GM19035 (cell line): ENCODE measurements around the gene IGFBP2.

ENCODE experiments used
- ATAC-seq: cut with Tn5 transposase; IDR thresholded peaks from one replicate; pipeline ENCODE4 v1.9.1; 2021; ENCODE audit not compliant: unreplicated experiment

The IGFBP2 gene

GRCh38 chr2:216615298-216616082, 17.7 kb upstream of the IGFBP2 start:
- ATAC-seq = no peak

DNA sequence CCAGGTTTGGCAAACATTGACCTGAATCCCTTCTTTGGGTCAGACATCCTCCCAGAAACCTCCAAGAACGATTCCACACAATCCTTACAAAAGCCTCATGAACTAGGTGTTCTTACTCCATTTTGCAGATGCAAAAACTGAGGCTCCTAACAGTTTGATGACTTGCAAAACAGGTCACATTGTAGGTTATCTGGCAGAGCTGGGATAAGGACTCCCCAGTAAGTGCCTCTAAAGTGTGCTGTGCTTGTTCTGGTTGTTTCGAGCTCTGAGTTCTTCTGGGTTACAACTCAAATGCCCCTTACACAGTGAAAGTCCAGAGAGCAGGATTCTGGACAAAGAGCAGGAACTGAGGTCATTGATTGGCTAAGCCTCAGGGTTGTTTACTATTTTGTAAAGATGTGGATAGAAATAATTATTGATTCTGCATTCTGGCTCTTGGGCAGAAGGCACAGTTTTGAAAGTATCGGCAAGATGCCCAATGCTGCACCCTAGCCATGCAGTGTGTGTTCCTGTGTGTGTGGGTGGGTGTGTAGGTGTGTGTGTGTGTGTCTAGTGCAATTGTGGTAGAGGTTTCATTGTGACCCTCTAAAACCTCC, 17.0 kb upstream of the IGFBP2 start:
- ATAC-seq = no peak

DNA sequence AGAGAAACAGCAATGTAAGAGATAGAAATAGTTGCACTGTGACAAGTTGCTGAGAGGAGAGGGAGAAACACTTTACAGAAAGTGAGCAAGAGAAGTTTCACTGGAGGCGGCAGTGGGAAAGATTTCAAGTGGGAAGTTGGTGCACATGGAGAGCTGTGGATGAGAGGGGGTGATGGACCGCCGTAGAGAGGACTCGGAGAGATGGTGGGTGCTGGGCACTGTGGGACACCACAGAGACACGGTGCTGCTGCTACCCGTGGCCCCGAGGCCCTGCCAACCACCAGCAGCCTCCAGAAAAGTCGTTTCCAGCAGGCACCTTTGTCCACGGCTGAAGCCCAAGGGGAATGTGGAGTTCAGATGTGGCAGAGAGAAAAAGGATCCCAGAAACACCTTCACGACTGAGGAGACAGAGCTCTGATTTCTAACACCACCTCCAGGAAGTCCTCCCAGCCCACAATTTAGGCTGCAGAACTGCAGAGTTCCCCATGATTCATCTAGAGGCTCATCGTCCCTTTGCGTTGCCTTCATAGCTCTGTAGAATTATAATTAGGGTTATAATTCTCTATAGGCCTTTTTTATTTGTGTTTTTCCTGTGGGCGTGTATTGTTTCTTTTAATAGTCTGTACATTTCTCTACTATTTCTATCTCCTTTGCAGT, 15.9 kb upstream of the IGFBP2 start:
- ATAC-seq = no peak

- no peak for ATAC-seq
These were observed 14.4 kb upstream of the IGFBP2 start for GRCh38 chr2:216618785-216619184.

DNA sequence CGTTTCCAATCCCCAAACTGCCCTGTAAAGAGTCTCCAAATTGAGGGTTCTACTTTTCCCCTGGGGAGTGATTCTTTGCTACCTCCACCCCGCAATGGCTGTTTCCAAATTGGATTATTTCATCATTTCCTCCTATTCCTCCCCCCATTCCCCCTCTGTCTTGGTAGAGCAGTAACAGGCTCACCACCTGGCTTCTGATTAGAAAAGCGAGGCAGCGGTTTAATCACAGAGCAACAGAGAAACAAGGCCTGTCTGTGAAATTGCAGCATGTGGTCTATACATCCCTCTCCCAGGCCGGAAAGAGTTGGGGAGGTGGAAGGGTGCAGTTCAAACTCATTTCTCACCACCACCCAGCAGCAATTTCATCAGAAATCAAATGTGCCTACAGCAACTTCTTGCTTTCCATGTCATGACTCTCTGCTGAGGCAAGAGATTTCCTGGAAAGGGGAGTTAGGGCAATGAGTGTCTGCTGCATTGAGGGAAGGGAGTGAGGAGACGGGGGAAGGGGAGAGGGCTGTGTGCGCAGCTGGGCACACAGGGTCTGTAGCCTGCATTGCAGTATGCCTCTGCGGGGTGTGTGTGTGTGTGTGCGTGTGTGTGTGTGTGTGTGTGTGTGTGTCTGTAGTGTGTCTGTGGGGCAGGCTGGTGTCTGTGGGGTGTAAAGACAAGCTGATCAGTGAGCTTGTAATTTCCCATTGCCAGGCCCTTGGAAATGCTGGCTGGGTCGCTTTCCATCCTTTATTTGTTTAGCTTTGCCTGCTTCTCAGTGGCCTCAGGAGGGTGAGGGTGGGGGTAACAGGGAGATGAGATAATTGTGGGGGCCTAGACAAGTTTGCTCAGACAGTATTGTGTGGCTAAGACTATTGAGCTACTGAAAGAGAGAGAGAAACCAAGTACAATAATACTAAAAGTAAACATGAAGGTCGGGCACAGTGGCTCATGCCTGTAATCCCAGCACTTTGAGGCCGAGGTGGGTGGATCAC, 13.5 kb upstream of the IGFBP2 start:
- no peak for ATAC-seq

DNA sequence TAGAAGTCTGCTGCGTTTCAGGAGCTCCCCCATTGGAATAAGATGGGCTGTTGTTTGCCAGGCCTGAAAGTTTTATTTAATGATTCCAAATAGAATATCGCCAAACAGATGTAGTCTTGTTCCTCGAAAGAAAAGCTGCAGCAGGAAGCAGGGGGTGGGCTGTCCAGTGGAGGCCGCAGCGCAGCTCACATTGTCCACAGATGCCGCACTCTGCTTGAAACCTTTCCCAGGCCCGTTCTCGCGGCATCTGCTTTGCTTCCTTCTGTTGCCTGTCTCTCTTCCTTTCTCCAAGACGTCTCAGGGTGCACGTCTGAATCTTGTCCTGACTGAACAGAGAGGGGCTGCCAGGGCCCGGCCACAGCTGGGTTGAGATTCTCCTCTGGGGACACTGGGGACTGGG, 12.4 kb upstream of the IGFBP2 start:
- no peak for ATAC-seq

GRCh38 chr2:216621292-216621691, 11.9 kb upstream of the IGFBP2 start:
- no peak for ATAC-seq

GRCh38 chr2:216622526-216622925, 10.7 kb upstream of the IGFBP2 start:
- no peak for ATAC-seq

DNA sequence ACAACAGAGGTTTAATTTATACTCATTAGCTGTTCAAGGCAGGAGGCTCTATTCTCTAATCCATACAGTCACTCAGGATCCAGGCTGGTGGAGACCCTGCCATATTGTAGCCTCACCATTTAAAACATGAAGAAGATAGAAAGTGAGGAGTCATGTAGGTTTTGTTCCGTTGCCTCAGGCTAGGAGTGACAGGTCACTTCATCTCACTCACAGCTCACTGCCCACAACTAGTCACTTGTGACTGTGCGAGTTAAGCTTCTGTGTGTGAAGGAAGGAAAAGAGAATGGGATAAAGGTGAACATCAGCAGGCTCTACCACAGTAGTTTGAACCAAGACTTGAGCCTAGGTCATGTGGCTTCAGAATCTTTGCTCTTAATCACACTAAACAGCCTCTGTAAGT, 9.0 kb upstream of the IGFBP2 start:
- ATAC-seq = no peak

GRCh38 chr2:216626168-216626874, 6.9 kb upstream of the IGFBP2 start:
- ATAC-seq = no peak

DNA sequence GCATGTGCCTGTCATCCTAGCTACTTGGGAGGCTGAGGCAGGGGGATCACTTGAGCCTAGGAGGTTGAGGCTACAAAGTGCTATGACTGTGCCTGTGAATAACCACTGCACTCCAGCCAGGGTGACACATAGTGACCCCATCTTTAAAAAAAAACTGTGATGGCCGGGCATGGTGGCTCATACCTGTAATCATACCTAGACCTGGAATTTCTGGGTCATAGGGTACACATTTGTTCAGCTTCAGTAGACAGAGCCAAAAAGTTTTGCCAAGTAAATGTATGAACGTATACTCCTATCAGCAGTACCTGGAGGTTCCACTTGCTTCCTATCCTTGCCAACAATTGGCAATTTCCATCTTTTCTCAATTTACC, 6.4 kb upstream of the IGFBP2 start:
- no peak for ATAC-seq

DNA sequence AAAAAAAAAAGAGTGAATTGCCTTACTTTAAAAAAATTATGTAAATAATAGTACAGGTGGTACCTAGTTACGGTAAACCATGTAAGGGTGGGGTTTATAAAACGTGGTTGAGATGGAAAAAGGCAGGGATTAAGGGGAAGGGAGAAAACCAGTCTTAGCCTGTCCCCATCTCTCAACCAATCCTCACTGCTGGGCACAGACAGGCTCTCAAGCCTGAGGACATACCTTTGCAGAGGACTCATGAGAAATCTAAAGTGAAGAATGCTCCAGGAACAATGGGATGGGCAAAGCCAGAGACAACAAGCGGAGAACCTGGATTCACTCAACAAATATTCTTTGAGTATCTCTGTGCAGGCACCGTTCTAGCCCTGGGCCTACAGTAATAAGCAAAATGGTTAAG, 3.4 kb upstream of the IGFBP2 start:
- no peak for ATAC-seq

DNA sequence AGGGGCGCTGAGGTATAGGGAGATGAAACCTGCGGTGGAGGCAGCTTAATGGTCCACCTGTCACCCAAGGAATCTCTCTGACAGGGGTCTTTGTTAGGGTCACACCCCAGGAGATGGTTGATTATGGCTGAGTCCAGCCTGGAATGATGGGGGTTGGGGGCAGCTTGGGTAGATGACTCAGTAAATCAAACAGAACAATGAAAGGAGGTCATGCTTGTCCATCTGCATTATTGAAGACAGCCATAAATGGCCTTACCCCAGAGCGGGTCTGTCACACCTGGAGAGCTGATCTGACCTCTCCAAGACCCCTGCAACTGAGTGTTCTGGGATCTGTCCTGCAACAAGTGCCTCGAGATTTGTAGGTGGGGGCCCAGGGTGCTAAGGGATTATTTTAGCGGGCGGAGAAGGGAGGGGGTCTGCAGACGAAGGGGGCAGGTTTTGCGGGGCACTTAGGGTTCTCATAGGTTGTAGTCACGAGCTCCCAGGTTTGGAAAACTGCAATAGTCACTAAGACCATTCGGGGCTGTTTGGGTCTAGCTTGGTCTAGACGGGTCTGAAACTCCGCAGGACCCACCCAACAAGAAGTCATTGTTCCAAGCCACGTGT, 771 bp upstream of the IGFBP2 start:
- ATAC-seq = no peak

- no peak for ATAC-seq
These were observed 573 bp downstream of the IGFBP2 start for GRCh38 chr2:216633616-216634369.

GRCh38 chr2:216634370-216635148, 1.3 kb downstream of the IGFBP2 start:
- ATAC-seq = no peak

- ATAC-seq = no peak
These were observed 2.0 kb downstream of the IGFBP2 start for GRCh38 chr2:216635171-216635570.

GRCh38 chr2:216635701-216636550, 2.7 kb downstream of the IGFBP2 start:
- ATAC-seq = no peak
